Measurements from ENCODE around the gene ACSL6. TPM values are rescaled to one million over a fixed set of nuclear protein-coding genes. Genes with fewer than 3 reads are reported as not detected.

Gene ACSL6
- total RNA-seq, 1 donor from 2014 or later = 0.97 TPM

DNA sequence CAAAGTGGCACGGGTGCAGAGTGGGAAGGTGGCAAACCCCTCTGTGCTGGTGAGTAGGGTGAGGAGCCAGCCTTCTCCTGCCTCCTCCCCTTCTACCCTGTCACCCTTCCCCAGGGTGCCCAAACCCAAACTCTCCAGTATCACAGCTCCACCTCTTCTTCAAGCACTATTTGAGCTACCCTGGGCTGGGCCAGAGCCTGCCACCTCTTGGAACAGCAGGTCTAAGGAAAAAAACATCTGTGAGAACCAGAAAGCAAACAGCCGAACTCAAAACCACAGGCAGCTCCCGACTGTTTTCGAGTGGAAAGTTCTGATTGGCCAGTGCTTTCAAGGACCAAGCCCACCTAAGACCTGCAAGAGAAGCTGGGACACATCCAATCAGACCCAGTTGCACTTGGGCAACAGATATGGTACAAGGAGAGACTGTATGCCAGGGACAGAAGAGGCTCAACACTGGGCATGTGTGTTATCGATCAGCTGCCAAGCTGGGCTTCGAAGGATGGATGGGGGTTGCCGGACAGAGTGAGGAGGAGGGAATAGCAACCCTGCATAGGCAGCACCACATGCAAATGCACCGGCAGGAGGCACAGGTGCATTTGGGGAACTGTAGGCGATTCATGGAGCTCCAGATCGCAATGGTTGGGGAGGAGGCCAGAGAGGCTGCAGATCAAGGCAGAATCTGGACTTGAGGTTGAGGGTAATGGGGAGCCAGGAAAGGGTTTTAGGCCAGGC lies 19.7 kb downstream of the ACSL6 start:
- no peak overlapping the region for H3K4me3 Mint-ChIP-seq

GRCh38 chr5:131990716-131991115 lies 20.7 kb downstream of the ACSL6 start:
- no peak overlapping the region for H3K4me3 Mint-ChIP-seq
- H3K27me3 Mint-ChIP-seq = peaks cover 4% of the 10 kb centered on the region
- DNase-seq (ENCODE audit: extremely low spot score, unreplicated experiment) = no peak
- no peaks in the 10 kb centered on the region for H3K4me1 Mint-ChIP-seq (ENCODE audit: unreplicated experiment)
- H3K27ac Mint-ChIP-seq = no peak overlapping the region
- no peaks in the 10 kb centered on the region for H3K9me3 Mint-ChIP-seq
- TF ChIP-seq, protein P1, sequence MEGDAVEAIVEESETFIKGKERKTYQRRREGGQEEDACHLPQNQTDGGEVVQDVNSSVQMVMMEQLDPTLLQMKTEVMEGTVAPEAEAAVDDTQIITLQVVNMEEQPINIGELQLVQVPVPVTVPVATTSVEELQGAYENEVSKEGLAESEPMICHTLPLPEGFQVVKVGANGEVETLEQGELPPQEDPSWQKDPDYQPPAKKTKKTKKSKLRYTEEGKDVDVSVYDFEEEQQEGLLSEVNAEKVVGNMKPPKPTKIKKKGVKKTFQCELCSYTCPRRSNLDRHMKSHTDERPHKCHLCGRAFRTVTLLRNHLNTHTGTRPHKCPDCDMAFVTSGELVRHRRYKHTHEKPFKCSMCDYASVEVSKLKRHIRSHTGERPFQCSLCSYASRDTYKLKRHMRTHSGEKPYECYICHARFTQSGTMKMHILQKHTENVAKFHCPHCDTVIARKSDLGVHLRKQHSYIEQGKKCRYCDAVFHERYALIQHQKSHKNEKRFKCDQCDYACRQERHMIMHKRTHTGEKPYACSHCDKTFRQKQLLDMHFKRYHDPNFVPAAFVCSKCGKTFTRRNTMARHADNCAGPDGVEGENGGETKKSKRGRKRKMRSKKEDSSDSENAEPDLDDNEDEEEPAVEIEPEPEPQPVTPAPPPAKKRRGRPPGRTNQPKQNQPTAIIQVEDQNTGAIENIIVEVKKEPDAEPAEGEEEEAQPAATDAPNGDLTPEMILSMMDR (conservative IDR thresholded peaks at IDR 0.05) = no peak
- H3K36me3 Mint-ChIP-seq = no peaks in the 10 kb centered on the region

More for the DNA sequence above, 19.7 kb downstream of the ACSL6 start:
- Mint-ChIP-seq H3K4me1 (ENCODE audit: unreplicated experiment) (peaks cover 3% of the 10 kb centered on the region), H3K9me3 (no peaks in the 10 kb centered on the region), H3K27ac (no peak overlapping the region), H3K36me3 (no peaks in the 10 kb centered on the region), H3K27me3 (peaks cover 4% of the 10 kb centered on the region)
- TF ChIP-seq, protein P1 (conservative IDR thresholded peaks at IDR 0.05) = no peak
- DNase-seq (ENCODE audit: extremely low spot score, unreplicated experiment) = no peak

DNA sequence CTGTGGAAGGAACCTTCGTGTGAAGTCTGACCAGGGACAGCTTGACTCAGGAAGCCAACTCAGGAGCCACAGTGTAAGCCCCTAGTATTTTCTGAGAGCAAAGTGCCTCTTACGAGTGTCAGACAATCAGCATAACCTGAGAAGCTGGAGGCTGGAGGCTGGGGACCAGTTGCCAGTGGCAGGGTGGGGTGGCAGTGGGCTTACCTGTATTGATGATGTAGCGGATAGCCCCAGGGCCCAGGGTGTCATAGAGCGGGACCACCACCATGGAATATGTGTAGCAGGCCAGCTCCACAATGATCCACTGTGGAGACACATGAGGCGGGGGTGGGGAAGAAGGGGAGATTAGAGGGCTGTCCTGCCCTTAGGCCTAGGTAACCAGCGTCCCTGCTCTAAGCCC lies 22.9 kb downstream of the ACSL6 start:
- DNase-seq (ENCODE audit: extremely low spot score, unreplicated experiment) = no peak
- TF ChIP-seq, protein P1 (conservative IDR thresholded peaks at IDR 0.05) = no peak
- Mint-ChIP-seq H3K4me1 (ENCODE audit: unreplicated experiment) (no peaks in the 10 kb centered on the region), H3K9me3 (no peaks in the 10 kb centered on the region), H3K4me3 (no peak overlapping the region), H3K27me3 (peaks cover 4% of the 10 kb centered on the region), H3K36me3 (no peaks in the 10 kb centered on the region), H3K27ac (no peak overlapping the region)

DNA sequence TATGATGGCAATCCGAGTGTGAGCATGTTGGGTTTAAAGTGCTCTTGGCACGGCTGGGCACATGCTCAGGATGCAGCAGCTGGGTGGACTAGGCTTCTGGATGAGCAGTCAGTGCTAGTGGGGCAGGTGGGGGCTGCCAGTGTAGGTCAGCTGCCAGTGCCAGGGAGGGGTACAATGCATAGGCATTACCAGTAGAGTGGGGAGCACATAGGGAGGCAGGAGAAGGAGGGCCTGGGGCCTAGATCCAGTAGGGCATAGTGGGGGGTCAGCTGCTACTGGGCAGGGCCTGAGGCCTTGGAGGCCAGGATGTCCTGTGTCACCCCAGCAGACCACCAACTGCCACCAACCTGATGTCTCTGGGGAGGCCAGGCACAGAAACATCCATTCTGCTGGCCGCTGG lies 24.2 kb downstream of the ACSL6 start:
- no peaks in the 10 kb centered on the region for H3K4me1 Mint-ChIP-seq (ENCODE audit: unreplicated experiment)
- peaks cover 4% of the 10 kb centered on the region for H3K27me3 Mint-ChIP-seq
- H3K27ac Mint-ChIP-seq = no peak overlapping the region
- H3K4me3 Mint-ChIP-seq = no peak overlapping the region
- no peaks in the 10 kb centered on the region for H3K9me3 Mint-ChIP-seq
- H3K36me3 Mint-ChIP-seq = no peaks in the 10 kb centered on the region
- TF ChIP-seq, protein P1 (conservative IDR thresholded peaks at IDR 0.05) = no peak
- no peak for DNase-seq (ENCODE audit: extremely low spot score, unreplicated experiment)

- H3K9me3 Mint-ChIP-seq = no peaks in the 10 kb centered on the region
- H3K4me1 Mint-ChIP-seq (ENCODE audit: unreplicated experiment) = no peaks in the 10 kb centered on the region
- H3K27me3 Mint-ChIP-seq = peaks cover 4% of the 10 kb centered on the region
- no peak for DNase-seq (ENCODE audit: extremely low spot score, unreplicated experiment)
- no peak overlapping the region for H3K27ac Mint-ChIP-seq
- no peaks in the 10 kb centered on the region for H3K36me3 Mint-ChIP-seq
- H3K4me3 Mint-ChIP-seq = no peak overlapping the region
- TF ChIP-seq, protein P1 (conservative IDR thresholded peaks at IDR 0.05) = no peak
Measured at GRCh38 chr5:131986161-131986912, 25.1 kb downstream of the ACSL6 start.

Measured in type B pancreatic cell (in vitro differentiated cells).